Endometrial microvascular endothelial cells (primary cell): ENCODE results near the gene NUP155. TPM values are rescaled to one million over a fixed set of nuclear protein-coding genes. Genes with fewer than 3 reads are reported as not detected.
"Not testable (repeated sequence)": the region's sequence is repeated elsewhere in the genome, so short reads cannot be mapped to it uniquely, and the experiment has no call there.

Experiments
- in situ Hi-C: cut with HindIII; loops from 2 replicates; pipeline ENCODE4 v1.10.0; 2017; ENCODE audit warnings: low sequenced_read_pairs, low pct_unique_long_range_greater_than_20kb; ENCODE audit errors: inconsistent ontology term
- total RNA-seq: library from RNA; depleted of rRNA; stranded (reverse); fragments of >200 nt; gene quantifications from one replicate; pipeline ENCODE4 v1.2.3, GENCODE V29; 2015; ENCODE audit errors: inconsistent ontology term

The NUP155 gene
- total RNA-seq: 37.7 TPM

DNA sequence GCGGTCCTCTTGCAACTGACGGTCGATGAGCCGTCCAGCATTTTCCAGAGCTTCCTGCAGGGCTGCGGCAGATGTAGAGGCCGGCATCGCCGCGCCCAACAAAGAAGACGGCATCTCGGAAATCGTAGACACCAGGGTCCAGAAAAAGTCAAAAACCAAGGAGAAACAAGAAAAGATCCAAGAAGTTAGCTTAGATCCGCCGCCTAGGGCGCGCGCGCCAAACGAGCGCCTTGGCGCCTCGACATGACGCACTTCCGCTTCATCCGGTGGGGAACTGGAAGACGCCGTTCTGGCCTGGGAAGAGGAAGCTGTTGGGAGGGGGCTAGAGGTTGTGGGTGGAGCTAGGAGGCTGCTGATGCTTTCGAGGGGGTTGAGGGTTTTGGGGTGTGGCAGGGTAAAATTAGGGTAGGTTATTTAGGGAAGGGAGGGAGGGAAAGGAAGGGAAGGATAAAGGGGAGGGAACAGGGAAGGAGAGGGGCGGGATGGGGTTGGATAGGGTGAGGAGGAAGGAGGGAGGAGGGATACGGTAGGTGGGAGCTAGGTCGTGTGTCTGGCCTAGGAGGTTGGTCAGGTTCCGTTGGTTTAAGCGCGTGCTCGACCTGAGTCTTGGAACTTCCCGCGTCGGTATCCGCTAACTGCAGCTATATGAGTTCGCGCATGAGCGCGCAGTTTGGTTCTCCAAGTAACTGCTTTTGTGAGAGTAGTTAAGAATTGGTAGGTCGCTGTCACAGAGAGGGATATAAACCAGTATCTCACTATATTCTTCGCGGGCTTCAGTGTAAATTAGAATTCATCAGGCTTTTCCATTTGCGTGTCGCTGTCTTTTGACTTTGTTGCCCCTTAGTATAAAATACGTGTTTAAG lies at the start of gene NUP155:
Gene NUP155 (minus strand): TSS at position 243 of the 863 bp plus-strand sequence. CDS start 129 bp downstream, at position 114.
- in situ Hi-C loops: no loop called here

DNA sequence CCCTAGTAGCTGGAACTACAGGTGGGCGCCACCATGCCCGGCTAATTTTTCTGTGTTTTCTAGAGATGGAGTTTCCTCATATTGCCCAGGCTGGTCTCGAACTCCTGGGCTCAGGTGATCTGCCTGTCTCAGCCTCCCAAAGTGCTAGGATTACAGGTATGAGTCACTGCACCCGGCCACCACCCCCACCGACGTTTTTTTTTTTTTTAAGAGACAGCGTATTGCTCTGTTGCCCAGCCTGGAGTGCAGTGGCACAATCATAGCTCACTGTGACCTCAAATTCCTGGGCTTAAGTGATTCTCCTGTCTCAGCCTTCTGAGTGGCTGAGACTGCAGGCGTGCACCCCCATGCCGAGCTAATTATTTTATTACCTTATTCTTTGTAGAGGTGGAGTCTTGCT lies 46.4 kb upstream of the NUP155 start:
- in situ Hi-C loops: no loop called here

GRCh38 chr5:37415456-37415855 lies 44.5 kb upstream of the NUP155 start:
- in situ Hi-C loops: not testable (repeated sequence)

GRCh38 chr5:37412515-37412914 lies 41.6 kb upstream of the NUP155 start:
- in situ Hi-C loops: no loop called here

GRCh38 chr5:37400501-37400900 lies 29.6 kb upstream of the NUP155 start:
- in situ Hi-C loops: no loop called here

- in situ Hi-C loops: no loop called here
Observed at GRCh38 chr5:37396352-37396751, 25.4 kb upstream of the NUP155 start.

DNA sequence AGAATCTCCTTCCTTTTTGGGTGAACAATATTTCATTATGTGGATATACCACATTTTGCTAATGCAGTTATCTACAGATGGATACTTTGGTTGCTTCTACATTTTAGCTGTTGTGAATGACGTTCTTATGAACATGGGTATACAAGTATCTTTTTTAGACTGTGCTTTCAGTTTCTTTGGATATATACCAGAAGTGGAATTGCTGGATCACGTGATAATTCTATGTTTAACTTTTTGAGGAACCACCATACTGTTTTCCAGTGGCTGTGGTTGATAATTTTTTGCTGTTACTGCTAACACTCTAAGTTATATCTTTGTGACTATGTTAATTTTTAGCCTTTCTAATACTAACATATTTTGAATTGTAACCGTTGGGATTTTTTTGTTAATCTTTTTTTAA lies 20.7 kb upstream of the NUP155 start:
- in situ Hi-C loops: no loop called here

DNA sequence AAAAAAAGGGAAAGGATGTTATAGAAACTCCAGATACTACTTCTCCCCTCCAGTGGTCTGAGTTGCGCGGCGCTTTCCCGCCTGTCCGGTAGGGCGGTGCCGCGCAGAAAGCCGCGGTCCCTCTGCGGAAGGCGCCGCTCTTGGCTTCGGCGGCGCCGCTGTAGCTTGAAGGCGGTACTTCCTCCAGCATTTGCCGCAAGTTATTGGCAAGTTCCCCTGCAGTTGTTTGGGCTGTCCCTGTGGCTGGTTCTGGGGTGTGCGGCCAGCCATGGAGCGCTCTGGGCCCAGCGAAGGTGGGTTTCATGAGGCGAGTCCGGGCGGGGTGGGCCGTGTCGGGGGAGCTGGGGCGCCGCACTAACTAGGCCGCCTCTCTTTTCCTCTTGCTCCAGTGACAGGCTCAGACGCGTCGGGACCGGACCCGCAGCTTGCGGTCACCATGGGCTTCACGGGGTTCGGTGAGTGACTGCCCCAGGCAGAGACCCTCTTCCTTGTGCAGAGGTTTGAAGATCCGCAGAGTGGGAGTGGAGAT lies 8.3 kb upstream of the NUP155 start, which contains the start of gene WDR70:
Gene WDR70 (plus strand): TSS at position 219 of the 529 bp plus-strand sequence. CDS start 50 bp downstream, at position 269.
- in situ Hi-C loops: not testable (repeated sequence)

DNA sequence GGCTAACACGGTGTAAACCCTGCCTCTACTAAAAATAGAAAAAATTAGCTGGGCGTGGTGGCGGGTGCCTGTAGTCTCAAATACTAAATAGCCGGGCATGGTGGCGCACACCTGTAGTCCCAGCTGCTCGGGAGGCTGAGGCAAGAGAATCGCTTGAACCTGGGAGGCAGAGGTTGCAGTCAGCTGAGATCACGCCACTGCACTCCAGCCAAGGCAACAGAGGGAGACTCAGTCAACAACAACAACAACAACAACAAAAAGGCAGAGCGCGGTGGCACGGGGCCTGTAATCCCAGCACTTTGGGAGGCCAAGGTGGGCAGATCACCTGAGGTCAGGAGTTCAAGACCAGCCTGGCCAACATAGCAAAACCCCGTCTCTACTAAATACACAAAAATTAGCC lies 7.2 kb upstream of the NUP155 start:
- in situ Hi-C loops: not testable (repeated sequence)

DNA sequence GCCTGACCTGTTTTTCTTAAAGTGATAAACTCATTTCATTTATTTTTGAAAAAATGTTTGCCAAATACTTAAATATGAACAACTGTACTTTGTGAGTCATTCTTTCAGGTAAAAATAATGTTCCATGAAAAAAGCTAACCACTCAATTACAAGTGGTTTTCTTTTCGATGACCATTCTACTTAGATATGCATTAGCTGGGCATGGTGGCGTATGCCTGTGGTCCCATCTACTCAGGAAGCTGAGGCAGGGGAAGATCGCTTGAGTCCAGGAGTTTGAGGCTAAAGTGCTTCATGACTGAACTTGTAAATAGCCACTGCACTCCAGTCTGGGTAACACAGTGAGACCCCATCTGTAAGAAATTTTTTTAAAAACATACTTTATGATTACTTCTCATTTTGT lies 4.2 kb upstream of the NUP155 start:
- in situ Hi-C loops: no loop called here

- in situ Hi-C loops: no loop called here
Observed at GRCh38 chr5:37370550-37370863, 399 bp downstream of the NUP155 start.

DNA sequence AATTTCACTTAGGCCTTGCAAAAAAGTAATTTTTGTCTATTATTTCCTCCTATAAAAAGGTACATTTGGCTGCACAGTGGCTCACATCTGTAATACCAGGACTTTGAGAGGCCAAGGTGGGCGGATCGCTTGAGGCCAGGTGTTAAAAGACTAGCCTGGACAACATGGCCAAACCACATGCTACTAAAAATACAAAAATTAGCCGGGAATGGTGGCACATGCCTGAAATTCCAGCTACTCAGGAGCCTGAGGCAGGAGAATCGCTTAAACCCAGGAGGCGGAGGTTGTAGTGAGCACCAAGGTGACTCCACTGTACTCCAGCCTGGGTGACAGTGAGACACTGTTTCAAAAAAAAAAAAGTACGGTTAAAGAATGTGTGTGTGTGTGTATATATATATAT lies 15.7 kb downstream of the NUP155 start:
- in situ Hi-C loops: no loop called here

DNA sequence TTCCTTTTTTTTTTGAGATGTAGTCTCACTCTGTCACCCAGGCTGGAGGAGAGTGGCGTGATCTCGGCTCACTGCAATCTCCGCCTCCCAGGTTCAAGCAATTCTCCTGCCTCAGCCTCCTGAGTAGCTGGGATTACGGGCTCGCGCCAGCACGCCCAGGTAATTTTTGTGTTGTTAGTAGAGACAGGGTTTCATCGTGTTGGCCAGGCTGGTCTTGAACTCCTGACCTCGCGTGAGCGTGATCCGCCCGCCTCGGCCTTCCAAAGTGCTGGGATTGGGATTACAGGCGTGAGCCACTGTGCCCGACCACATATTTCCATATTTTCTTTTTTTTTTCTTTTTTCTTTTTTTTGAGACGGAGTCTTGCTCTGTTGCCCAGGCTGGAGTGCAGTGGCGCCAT lies 28.2 kb downstream of the NUP155 start:
- in situ Hi-C loops: loop anchor here (25.0 kb wide), 1 partner anchor 180 kb away; no protein-coding TSS in a partner anchor

- in situ Hi-C loops: loop anchor here (25.0 kb wide), 1 partner anchor 172 kb away; no protein-coding TSS in a partner anchor
Observed at GRCh38 chr5:37334754-37335153, 36.2 kb downstream of the NUP155 start.

DNA sequence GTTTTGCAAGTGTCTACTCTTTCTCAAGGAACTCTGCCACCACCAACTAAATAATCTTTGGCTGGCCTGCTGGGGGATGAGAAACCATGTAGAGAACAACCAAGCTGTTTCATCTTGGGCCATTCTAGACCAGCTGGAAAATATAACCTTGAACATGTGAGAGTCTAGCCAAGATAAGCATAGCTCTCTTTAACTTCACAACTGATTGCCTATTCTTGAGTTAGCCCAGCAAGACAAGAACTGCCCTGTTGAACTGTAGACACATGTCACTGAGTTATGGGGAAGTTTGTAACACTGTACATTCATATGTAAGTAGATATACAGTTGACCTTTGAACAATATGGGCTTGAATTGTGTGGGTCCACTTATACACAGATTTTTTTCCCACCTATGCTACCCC lies 44.4 kb downstream of the NUP155 start:
- in situ Hi-C loops: loop anchor here (25.0 kb wide), 1 partner anchor 164 kb away; no protein-coding TSS in a partner anchor

- in situ Hi-C loops: no loop called here
Observed at GRCh38 chr5:37323607-37324006, 47.3 kb downstream of the NUP155 start.

DNA sequence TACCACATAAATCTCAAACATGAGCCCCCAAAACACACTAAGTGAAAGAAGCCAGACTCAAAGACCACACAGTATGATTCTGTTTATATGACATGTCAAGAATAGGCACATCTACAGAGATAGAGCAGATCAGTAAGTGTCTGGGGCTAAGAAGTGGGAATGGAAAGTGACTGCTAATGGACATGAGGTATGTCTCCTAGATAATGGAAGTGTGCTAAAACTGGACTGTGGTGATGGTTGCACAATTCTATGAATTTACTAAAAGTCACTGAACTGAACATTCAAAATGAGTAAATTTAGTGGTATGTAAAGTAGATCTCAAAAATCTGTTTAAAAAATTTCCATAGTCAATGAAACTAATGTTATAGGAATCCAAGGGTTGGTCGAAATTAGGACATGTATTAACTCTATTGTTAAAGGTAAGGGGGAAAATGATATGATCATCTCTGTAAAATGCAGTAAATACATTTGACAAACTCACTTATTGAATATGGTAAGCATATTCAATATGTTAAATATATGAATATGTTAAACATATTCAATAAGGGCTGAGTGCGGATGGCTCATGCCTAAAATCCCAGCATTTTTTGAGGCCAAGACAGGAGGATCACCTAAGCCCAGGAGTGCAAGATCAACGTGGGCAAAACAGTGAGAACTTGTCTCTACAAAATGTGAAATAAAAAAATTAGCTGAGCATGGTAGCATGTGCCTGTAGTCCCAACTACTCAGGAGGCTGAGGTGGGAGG lies 51.7 kb downstream of the NUP155 start:
- in situ Hi-C loops: no loop called here

GRCh38 chr5:37316027-37316426 lies 54.9 kb downstream of the NUP155 start:
- in situ Hi-C loops: no loop called here

DNA sequence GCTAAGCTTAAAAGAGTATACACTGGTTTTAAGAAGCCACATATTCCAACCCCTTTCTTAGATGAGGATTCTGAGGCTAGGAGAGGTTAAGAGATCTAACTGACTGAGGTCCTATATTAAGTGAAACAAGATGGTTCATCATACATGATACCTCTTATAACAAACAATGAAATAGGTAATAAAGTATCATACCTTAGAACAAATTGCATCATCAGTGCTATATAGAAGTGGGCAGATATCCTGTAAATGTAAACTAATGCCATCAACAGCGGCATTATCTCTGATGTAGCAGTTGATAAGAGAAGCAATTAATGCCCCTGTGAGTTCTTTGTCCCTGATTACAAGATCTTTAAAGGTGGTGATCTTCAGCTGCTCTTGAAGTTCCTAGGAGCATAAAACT lies 60.5 kb downstream of the NUP155 start:
- in situ Hi-C loops: no loop called here

DNA sequence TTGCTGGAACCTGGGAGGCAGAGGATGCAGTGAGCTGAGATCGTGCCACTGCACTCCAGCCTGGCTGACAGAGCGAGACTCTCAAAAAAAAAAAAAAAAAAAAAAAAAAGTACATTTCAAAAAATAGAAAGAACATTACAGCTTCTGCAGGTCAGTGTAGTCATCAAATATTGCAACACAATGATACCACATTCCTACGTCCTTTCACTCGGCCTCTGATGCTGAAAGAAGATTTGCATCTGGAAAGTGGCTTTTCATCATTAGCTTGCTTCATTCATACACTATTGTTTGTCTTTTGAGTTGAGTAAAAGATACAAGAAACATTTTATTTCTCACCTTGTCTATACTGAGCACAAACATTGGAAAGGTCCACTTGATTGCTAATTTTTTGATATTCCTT lies 62.1 kb downstream of the NUP155 start:
- in situ Hi-C loops: no loop called here
